ENCODE measurements around the gene TPSB2.
"Not testable (repeated sequence)": the region's sequence is repeated elsewhere in the genome, so short reads cannot be mapped to it uniquely, and the experiment has no call there.

Gene TPSB2

DNA sequence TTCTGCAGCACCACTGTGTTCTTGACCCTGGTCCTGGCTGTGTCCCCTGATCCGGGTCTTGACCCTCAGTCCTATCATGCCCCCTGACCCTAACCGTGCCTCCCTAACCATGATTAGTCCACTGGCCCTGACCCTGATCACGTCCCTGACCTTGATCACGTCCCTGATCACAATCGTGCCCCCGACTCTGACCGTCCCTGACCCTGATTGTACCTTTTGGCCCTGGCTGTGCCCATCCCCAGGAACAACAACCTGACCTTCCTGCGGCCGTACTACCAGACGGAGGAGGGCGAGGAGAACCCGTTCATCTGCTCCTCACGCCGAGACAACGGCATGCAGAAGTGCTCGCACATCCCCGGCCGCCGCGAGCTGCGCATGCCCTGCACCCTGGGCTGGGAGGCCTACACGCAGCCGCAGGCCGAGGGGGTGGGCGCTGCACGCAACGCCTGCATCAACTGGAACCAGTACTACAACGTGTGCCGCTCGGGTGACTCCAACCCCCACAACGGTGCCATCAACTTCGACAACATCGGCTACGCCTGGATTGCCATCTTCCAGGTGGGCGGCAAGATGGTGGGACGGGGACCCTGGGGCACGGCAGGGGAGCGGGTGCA, 29.9 kb downstream of the TPSB2 start:
- DNase-seq (ENCODE audit: low spot score), result no peak

DNA sequence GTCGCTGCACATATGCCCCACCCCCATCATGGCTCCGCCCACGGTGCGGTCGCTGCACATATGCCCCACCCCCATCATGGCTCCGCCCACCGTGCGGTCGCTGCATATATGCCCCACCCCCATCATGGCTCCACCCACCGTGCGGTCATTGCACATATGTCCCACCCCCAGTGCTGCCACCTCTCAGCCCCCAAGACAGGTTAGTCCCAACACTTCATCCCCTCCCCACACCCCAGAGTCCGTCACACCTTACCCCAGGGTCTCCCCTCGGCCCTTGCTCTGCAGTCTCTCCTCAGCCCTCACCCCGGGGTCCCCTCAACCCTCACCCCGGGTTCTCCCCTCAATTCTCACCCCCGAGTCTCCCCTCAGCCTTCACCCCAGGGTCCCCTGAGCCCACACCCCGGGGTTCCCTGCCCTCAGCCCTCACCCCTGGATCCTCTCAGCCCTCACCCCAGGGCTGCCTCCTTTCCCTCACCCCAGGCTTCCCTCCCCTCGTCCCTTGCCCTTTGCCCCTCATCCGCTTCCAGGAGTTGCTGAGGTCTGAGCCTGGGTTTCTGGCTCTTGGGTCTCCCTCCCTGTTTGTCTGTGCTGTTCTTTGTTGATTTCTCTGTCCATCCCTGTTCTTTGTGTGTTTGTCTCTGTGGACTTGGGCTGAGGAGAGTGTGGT, 30.5 kb downstream of the TPSB2 start:
- DNase-seq (ENCODE audit: low spot score), result no peak

DNA sequence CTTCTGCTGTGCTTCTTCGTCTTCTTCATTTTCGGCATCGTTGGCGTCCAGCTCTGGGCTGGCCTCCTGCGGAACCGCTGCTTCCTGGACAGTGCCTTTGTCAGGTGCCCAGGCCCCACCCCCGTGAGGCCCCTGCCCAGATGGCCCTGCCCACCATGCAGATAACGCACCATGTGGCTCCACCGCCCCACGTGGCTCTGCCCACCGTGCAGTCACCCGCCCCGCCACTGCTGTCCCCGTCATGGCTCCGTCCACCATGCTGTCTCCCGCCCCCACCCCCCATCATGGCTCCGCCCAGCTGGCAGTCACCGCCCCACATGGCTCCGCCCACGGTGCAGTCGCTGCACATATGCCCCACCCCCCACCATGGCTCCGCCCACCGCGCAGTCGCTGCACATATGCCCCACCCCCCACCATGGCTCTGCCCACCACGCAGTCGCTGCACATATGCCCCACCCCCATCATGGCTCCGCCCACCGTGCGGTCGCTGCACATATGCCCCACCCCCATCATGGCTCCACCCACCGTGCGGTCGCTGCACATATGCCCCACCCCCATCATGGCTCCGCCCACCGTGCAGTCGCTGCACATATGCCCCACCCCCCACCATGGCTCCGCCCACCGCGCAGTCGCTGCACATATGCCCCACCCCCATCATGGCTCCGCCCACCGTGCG, 31.2 kb downstream of the TPSB2 start:
- not testable (repeated sequence) for DNase-seq (ENCODE audit: low spot score)

DNA sequence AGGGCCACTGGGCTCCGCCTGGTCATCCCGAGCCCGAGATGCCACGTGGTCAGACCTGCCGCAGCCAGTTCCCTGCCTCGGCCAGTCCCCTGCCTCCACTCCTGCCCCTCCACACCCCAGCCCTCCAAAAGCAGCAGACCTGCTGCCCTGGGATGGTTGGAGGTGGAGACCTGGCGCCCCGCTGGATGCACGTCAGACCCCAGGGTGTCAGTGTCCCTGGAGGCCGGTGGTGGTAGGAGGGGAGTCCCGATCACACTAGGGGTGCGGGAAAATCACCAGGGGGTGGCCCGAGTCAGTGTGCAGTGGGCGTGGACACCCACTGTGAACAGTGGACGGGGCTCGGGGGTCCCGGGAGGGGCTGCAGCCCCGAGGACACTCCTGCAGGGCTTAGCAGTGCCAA, 31.8 kb downstream of the TPSB2 start:
- DNase-seq (ENCODE audit: low spot score), result no peak

DNA sequence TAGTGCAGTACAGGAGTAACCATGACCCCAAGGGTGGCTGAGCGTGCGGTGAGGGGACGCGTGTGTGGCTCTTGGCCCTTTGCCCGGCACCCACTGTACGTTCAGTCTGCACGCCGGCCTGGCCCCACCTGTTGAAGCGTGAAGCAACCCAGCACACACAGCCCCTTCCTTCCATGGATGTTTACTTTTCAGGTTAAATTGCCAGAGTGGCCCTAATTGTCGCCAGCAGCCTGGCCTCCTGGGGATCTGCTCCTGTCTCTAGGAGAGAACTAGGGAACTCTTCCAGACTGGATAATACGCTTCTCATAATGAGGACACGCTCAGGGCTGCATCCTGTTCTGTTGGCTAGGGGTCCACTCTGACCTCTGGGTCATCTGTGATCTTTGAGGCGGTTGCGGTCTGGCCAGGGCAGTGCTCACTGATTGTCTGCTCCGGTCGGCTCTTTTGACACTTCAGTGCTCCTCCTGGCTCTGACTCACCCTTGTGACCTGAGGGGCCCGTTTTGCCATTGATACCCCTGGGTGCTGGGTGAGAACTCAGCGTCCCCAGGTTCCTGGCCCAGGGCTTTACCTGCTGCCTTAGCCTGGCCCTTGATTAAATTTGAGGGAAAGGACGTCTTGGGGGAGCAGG, 32.6 kb downstream of the TPSB2 start:
- no peak for DNase-seq (ENCODE audit: low spot score)

DNA sequence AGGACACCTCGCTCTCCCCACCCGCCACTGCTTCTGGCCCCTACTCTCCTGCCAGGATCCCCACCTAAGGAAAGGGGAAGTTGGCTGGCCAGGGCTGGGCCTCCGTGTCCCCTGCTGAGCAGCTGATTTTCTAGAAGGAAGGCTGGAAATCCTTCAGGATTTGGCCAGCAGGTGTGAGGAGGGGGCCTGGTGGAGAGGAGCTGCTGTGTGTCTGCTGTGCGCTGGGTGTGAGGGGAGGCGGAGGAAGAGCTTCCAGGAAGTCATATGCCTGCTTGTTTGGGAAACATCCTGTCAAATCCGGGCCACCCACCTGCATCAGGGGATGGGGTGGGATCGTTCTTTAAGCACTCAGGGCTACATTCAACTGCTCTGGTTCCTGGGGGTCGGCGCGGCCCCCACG, 33.5 kb downstream of the TPSB2 start:
- DNase-seq (ENCODE audit: low spot score), result no peak

DNA sequence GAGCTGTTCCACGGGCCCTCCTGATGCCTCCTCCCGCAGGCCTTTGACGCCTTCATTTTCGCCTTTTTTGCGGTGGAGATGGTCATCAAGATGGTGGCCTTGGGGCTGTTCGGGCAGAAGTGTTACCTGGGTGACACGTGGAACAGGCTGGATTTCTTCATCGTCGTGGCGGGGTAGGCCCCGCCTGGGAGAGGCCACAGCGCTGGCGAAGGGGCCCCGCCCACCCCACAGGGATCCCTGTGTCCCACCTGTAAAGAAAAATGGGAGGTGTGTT, 34.7 kb downstream of the TPSB2 start:
- DNase-seq (ENCODE audit: low spot score), result no peak

DNA sequence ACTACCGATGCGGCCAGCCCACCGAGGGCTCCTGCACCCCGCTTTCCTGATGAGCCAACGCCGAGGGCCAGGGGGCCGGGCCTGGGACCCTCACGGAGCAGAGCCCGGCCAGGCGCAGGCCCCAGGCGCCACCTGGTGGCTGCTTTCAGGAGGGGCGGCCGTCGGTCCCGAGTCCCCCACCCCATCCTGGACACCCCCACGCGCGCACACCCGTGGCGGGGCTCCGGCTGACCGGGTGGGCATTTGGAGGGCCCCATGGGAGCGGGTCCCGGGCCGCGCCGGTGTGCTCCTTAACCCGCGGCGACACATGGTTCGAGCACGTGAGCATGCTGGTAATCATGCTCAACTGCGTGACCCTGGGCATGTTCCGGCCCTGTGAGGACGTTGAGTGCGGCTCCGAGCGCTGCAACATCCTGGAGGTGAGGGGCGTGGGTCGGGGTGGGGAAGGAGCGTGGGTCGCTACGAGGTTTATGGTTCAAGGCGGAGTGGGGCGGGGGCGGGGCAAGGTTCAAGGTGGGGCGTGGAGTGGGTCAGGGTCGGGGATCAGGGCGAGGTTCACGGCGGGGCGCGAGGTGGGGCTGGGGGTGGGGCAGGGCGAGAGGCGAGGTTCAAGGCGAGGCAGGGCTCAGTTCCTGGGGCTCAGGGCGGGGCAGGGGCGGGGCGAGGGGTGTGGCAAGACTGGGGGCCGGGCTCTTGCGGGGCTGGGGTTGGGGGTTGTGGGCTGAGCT, 35.2 kb downstream of the TPSB2 start:
- no peak for DNase-seq (ENCODE audit: low spot score)

DNA sequence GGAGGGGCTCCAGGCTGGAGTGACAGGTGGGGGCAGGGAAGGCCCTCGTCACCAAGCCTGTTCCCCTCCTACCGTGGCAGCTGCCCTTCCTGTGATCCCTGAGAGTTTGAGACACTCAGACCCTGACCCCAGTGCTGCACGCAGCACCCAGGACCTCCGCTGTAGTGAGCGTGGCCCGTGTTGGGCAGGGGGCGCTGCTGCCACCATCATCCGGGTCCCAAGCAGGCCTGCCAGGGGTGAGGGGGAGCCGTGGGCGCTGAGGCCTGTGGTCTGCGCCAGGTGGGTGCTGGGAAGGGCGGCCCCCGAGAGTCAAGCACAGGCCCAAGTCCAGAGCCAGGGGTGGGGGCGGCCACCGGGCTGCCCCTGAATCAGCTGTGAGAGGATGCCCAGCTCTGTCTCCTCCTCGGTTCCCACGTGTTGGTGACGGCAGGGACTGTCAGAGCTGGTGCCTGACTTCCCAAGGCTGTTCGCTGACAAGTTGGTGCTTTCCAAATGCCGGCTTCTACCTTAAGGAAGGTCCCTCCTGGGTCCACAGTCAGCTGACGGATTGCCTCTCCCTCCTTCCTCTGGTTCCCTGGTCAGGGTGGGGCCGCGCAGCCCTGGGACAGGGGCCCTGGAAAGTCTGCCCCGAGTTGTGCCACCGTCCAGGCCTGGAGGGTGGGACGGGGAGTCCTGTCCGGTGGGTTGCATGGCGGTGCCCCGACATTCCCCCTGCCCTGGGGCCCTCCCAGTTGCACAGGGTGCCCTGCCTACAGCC, 36.0 kb downstream of the TPSB2 start:
- no peak for DNase-seq (ENCODE audit: low spot score)

DNA sequence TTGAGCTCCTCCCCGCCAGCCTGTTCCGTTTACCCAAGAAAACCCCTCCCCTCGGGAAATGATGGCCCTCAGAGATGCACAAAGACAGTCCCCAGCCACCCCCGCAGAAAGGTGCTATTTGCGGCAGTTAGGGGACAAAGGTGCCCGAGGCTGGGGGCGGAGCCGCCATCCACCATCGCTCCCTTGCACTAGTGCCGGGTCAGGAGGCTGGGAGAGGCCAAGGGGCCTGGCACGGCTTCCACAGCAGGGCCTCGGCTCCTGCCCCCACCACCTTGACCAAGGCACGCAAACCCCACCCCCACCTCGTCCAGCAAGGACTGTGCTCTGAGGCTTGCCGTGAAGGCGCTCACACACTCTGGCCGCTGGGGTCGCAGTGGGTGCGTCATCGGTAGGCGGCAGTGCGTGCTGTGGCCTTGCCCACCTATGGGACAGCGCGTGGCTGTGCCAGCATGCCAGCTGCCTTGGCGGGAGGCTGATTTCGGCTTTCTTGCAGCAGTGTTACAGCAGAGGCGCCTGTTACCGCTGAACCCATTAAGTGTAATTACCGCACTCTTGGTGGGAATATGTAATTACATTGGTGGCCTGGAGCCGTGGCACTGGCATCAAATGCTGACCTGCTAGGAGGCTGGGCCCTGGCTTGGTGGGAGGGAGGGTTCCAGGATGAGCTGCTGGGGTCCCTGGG, 36.7 kb downstream of the TPSB2 start:
- DNase-seq (ENCODE audit: low spot score), result no peak

DNA sequence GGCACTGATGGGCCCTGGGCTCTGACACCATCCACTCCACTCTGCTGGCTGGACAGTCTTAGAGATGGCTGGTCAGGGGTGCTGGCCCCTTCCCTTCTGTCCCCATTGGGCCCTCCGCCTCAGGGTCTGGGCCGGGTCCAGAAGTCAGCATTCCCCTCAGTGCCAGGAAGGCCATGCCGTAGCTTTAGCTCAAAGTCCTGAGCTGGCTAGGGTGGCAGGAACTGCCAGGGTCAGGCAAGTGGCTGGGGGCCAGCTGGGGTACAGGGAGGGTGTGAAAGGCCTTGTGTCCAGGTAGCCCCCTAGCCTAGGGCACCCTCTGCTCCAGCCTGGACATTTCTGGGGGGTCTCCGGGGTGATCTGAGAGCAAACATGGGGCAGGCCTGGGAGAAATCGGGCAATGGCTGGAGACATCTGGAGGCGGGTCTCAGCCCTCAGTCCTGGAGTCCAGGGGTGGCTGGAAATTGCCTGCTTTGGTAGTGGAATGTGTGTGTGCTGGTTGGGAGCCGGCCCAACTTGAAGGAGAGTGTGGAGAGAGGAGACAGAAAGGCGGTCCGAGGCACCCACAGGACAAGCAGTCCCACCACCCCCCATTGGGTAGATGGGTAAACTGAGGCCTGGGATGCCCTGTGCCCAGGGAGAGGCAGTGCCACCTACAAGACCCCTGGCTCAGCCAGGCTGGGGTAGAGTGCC, 37.5 kb downstream of the TPSB2 start:
- no peak for DNase-seq (ENCODE audit: low spot score)

DNA sequence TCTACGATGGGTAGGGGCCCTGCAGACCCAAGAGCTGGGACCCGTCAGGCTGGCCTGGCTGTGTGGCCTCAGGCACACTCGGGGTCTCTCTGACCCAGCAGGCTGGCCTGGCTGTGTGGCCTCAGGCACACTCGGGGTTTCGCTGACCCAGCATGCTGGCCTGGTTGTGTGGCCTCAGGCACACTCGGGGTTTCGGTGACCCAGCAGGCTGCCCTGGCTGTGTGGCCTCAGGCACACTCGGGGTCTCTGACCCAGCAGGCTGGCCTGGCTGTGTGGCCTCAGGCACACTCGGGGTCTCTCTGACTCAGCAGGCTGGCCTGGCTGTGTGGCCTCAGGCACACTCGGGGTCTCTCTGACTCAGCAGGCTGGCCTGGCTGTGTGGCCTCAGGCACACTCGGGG, 39.2 kb downstream of the TPSB2 start:
- DNase-seq (ENCODE audit: low spot score), result not testable (repeated sequence)

DNA sequence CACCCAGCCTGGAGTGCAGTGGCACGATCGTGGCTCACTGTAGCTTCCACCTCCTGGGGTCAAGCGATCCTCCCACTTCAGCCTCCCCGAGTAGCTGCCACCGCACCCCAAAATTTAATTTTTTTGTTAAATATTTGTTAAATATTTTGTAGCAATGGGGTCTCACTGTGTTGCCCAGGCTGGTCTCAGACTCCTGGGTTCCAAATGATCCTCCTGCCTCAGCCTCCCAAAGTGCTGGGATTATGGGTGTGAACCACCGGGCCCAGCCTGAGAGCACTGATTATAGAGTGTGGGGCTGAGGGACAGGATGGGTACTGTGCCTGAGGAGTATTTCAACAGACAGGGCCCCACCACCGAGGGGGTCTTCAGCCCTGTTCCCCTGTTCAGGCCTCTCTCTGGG, 40.5 kb downstream of the TPSB2 start:
- no peak for DNase-seq (ENCODE audit: low spot score)

DNA sequence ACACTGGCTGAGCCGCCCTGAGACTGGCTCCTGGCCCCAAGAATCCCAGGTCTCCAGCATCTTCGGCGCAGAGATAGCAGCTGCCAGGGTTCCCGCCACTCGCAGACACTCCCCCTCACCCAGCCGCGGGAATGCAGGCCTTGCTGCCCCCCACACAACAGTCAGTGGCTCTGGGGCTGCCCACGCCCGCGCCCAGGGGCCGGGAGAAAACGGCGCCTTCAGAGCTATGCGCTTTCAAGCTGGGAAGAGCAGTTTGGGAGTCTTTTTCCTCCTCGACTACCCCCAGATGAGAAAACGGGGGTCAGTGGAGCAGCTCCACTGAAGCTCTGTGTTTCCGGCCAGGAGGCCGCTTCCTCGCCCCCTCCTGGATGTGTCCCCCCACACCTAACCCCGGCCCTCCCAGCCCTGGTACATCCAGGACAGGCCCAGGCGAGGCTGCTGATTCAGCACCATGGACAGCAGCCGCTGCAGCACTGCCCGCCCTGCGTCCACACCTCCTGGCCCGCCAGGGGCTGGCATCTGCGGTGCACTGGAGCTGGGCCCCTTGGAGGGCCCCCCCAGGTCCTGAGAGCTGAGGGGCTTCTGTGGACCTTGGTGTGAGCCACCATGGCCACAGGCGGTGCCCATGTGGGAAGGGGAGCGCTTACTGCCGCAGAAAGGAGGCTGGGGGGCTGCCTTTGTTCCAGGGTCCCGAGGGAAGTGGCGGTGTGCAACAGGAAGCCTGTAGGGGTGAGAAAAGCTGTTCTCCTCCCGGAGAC, 41.4 kb downstream of the TPSB2 start:
- DNase-seq (ENCODE audit: low spot score), result no peak

DNA sequence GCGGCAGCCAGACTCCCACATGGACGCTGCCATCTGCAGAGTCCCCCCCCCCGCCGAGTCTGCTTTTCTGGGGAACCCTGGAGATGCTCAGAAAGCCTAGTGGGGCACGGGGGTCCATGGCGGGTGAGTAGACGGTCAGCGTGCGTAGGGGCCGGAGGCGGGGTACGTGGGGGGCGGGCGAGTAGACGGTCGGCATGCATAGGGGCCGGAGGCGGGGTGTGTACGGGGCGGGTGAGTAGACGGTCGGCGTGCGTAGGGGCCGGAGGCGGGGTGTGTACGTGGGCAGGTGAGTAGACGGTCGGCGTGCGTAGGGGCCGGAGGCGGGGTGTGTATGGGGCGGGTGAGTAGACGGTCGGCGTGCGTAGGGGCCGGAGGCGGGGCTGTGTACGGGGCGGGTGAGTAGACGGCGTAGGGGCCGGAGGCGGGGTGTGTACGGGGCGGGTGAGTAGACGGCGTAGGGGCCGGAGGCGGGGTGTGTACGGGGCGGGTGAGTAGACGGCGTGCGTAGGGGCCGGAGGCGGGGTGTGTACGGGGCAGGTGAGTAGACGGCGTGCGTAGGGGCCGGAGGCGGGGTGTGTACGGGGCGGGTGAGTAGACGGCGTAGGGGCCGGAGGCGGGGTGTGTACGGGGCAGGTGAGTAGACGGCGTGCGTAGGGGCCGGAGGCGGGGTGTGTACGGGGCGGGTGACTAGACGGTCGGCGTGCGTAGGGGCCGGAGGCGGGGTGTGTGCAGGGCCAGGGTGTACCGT, 44.4 kb downstream of the TPSB2 start:
- not testable (repeated sequence) for DNase-seq (ENCODE audit: low spot score)

DNA sequence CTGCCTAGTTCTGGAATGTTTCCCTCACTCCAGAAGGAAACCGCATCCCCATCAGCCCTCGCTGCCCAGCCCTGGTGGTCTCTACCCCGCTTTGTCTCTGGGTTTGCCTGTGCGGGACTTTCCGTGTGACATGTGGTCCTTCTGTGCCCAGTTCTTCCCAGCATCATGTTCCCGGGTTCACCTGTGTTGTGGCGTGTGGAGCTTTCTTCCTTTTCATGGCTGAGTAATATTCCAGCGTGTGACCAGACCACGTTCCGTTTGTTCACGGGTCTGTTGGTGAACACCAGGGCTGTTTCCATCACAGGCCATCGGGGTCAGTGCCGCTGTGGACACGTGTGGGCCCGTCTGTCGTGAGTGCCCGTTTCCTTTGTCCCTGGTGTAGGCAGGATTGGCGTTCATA, 45.0 kb downstream of the TPSB2 start:
- DNase-seq (ENCODE audit: low spot score), result no peak

DNA sequence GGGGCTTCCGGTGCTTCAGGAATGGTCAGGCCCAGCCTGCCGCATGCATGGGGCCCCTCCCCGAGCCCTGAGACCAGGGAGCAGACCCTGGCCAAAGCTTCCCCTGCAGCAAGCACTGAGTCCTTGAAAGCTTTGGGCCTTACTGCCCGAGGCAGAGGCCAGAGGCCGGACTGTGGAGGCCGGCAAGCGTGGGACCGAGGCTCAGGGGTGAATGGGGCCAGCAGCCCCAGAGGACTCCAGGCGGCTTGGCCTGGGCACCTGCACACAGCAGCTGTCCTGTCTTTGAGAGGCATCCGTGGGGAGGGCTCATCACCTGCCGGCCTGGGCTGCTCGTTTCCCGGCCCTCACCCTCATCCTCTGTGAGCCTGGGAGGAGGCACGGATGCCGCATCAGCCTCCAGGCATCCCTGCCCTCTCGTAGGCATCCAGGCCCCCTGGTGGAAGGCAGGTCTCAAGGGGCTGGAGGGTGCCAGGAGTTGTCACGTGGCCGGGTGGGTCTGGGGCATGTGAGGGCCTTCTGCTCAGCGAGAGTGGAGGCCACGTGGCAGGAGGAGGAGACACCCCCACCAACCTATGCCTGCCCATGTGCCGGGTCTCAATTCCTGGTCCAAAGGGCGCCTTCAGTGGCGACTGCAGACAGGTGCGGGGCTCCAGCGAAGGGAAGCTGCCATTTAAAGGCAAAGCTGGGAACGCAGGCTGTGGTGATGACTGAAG, 45.7 kb downstream of the TPSB2 start:
- no peak for DNase-seq (ENCODE audit: low spot score)
